Measurements from ENCODE around the gene NRIP1.

DNA sequence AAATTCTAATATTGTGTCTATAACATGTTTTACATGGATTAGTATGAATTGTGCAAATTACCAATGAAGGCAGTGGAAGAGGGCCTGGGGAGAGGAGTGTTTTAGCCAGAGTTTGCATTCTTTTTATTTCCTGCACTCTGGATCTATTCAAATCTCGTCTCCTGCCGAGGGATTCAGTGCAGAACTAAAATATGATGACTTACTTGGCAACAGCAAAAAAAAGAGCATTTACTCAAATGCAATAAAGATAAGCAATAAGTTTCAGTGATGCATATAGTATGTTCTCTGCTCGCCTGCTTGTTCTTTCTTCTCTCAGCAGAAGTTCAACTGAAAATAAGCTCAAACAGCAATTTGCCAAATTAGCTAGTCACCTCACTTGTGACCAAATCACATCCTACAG lies 33.4 kb upstream of the NRIP1 start:
- TF ChIP-seq, protein P1, sequence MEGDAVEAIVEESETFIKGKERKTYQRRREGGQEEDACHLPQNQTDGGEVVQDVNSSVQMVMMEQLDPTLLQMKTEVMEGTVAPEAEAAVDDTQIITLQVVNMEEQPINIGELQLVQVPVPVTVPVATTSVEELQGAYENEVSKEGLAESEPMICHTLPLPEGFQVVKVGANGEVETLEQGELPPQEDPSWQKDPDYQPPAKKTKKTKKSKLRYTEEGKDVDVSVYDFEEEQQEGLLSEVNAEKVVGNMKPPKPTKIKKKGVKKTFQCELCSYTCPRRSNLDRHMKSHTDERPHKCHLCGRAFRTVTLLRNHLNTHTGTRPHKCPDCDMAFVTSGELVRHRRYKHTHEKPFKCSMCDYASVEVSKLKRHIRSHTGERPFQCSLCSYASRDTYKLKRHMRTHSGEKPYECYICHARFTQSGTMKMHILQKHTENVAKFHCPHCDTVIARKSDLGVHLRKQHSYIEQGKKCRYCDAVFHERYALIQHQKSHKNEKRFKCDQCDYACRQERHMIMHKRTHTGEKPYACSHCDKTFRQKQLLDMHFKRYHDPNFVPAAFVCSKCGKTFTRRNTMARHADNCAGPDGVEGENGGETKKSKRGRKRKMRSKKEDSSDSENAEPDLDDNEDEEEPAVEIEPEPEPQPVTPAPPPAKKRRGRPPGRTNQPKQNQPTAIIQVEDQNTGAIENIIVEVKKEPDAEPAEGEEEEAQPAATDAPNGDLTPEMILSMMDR (IDR thresholded peaks at IDR 0.05): no peak
- TF ChIP-seq POLR2A (IDR thresholded peaks at IDR 0.05): no peak

Data from uterus (tissue), 2 donors.